Neuronal stem cell (in vitro differentiated cells): Measurements from ENCODE around the gene TMEM156.
A peak's percentile ranks its signal among the peaks of the same experiment; 100 is the strongest.

Experiments used
- DNase-seq: peaks from one replicate; pipeline ENCODE4 v3.0.0-alpha.2; 2013; ENCODE audit warnings: low spot score
- H2AFZ ChIP-seq: one replicate; pipeline ENCODE4 v1.6.1; 2013; ENCODE audit warnings: mild to moderate bottlenecking, low read length, inconsistent platforms
- H2AK5ac ChIP-seq: 2 replicates; pipeline ENCODE4 v1.6.1; 2013; ENCODE audit warnings: low read depth, mild to moderate bottlenecking, inconsistent platforms, low read length, moderate library complexity, mixed read lengths
- H2BK120ac ChIP-seq: 2 replicates; pipeline ENCODE4 v1.6.1; 2013; ENCODE audit warnings: low read depth, mild to moderate bottlenecking, inconsistent platforms, low read length, moderate library complexity, mixed read lengths
- H2BK12ac ChIP-seq: one replicate; pipeline ENCODE4 v1.6.1; 2013; ENCODE audit warnings: low read length, inconsistent platforms
- H2BK15ac ChIP-seq: 2 replicates; pipeline ENCODE4 v1.6.1; 2013; ENCODE audit warnings: mild to moderate bottlenecking, low read length, inconsistent platforms, mixed read lengths
- H2BK5ac ChIP-seq: one replicate; pipeline ENCODE4 v1.6.1; 2013; ENCODE audit warnings: inconsistent platforms, mild to moderate bottlenecking, low read length, moderate library complexity
- H3K14ac ChIP-seq: one replicate; pipeline ENCODE4 v1.6.1; 2013; ENCODE audit warnings: low read length, inconsistent platforms
- H3K18ac ChIP-seq: 2 replicates; pipeline ENCODE4 v1.6.1; 2013; ENCODE audit warnings: low read length, inconsistent platforms
- H3K23ac ChIP-seq: 2 replicates; pipeline ENCODE4 v1.6.1; 2013; ENCODE audit warnings: low read depth, mild to moderate bottlenecking, mixed read lengths, low read length, inconsistent platforms; ENCODE audit not compliant: poor library complexity
- H3K27ac ChIP-seq: replicated peaks from 3 replicates; pipeline ENCODE4 v1.5.1; 2013; ENCODE audit warnings: low read length, inconsistent platforms
- H3K27me3 ChIP-seq, 3 experiments: 2 replicates each; pipeline ENCODE4 v1.6.1; 2013; ENCODE audit warnings: low read length in 3 of 3, mild to moderate bottlenecking in 2 of 3, inconsistent platforms in 1 of 3, low read depth in 1 of 3, mixed read lengths in 1 of 3, moderate library complexity in 1 of 3; ENCODE audit not compliant: control insufficient read depth in 3 of 3, insufficient read depth in 3 of 3
- H3K36me3 ChIP-seq, 2 donors: replicated peaks in 1 of 2; 2 replicates each; pipeline ENCODE4 v1.6.1; 2013; ENCODE audit warnings: low read length in 2 of 2; ENCODE audit not compliant: control insufficient read depth in 2 of 2, insufficient read depth in 2 of 2
- H3K4ac ChIP-seq: 2 replicates; pipeline ENCODE4 v1.6.1; 2013; ENCODE audit warnings: inconsistent platforms, mild to moderate bottlenecking, low read length, moderate library complexity
- H3K4me1 ChIP-seq, 2 donors: 1 replicate in 1 of 2; 2 replicates in 1 of 2; pipeline ENCODE4 v1.6.1; 2013; ENCODE audit warnings: low read length in 2 of 2, low read depth in 1 of 2; ENCODE audit not compliant: control insufficient read depth in 2 of 2, insufficient read depth in 1 of 2
- H3K4me2 ChIP-seq: one replicate; pipeline ENCODE4 v1.6.1; 2013; ENCODE audit warnings: mild to moderate bottlenecking, low read length, inconsistent platforms; ENCODE audit not compliant: insufficient read depth, poor library complexity, severe bottlenecking
- H3K4me3 ChIP-seq, 2 donors: 2 replicates each; pipeline ENCODE4 v1.5.1; 2013; ENCODE audit warnings: low read length in 2 of 2, mild to moderate bottlenecking in 2 of 2, inconsistent platforms in 1 of 2, moderate library complexity in 1 of 2
- H3K79me1 ChIP-seq: one replicate; pipeline ENCODE4 v1.6.1; 2013; ENCODE audit warnings: low read depth, mild to moderate bottlenecking, inconsistent platforms, low read length, moderate library complexity
- H3K9ac ChIP-seq: one replicate; pipeline ENCODE4 v1.6.1; 2013; ENCODE audit warnings: mild to moderate bottlenecking, low read depth, low read length, inconsistent platforms; ENCODE audit not compliant: poor library complexity
- H3K9me3 ChIP-seq, 2 donors: replicated peaks in 1 of 2; 2 replicates each; pipeline versions ENCODE3 to v1.6.1; 2013; ENCODE audit warnings: low read length in 2 of 2, mild to moderate bottlenecking in 2 of 2, inconsistent platforms in 1 of 2, low read depth in 1 of 2, mixed read lengths in 1 of 2, moderate library complexity in 1 of 2; ENCODE audit not compliant: control insufficient read depth in 2 of 2, insufficient read depth in 1 of 2
- H4K8ac ChIP-seq: one replicate; pipeline ENCODE4 v1.6.1; 2013; ENCODE audit warnings: low read depth, mild to moderate bottlenecking, inconsistent platforms, low read length, moderate library complexity
- H4K91ac ChIP-seq: one replicate; pipeline ENCODE4 v1.6.1; 2013; ENCODE audit warnings: low read length, low read depth, mild to moderate bottlenecking, inconsistent platforms; ENCODE audit not compliant: poor library complexity
- WGBS, 2 donors: extraction: QIAGEN DNeasy Blood & Tissue Kit; methylation state at CpG; one replicate each; pipeline ENCODE4 v1.1.7; 2013; ENCODE audit warnings: missing lambda C conversion rate in 2 of 2, mixed read lengths in 1 of 2; ENCODE audit not compliant: insufficient read length in 2 of 2, insufficient replicate concordance in 1 of 2; ENCODE audit errors: extremely low coverage in 2 of 2; 5-methylcytosine and 5-hydroxymethylcytosine counted together

TMEM156 gene

DNA sequence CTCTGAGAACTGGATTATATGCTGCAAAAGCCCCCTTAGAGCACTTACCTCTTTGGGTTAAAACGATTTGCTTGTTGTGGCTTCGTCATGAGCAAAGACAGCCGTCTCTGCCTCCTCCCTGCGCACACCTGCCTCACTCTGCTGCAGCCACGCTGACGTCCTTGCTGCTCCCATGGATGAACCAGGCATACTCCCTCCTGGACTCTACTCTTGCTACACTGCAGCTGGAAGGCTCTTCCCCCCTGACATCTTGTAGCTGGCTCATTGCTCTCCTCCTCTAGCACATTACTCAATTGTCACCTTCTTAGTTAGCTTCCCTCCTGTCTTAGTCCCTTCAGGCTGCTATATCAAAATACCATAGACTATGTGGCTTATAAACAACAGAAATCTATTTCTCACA is 105.3 kb downstream of the TMEM156 start:
- no peak overlapping the region for H2BK12ac ChIP-seq
- peak overlapping the region; percentile 38 for H2BK15ac ChIP-seq
- no peak overlapping the region for H4K8ac ChIP-seq
- no peak overlapping the region for H2AFZ ChIP-seq
- H2BK5ac ChIP-seq = no peak overlapping the region
- no peaks in the 10 kb centered on the region for H3K79me1 ChIP-seq
- H3K9ac ChIP-seq = no peak overlapping the region
- H3K9me3 ChIP-seq = no peaks in the 10 kb centered on the region
- H3K14ac ChIP-seq = no peak overlapping the region
- no peak overlapping the region for H4K91ac ChIP-seq
- peak overlapping the region; percentile 31 for H3K18ac ChIP-seq
- no CpG with 5 or more reads among the region's 6 CpGs for WGBS, 2 donors
- H3K4ac ChIP-seq = no peak overlapping the region
- H2BK120ac ChIP-seq = no peak overlapping the region
- no peak overlapping the region for H2AK5ac ChIP-seq
- peaks cover 10 to 19% of the 10 kb centered on the region in 2 donors for H3K4me1 ChIP-seq
- H3K27me3 ChIP-seq = no peaks in the 10 kb centered on the region
- no peak overlapping the region for H3K4me3 ChIP-seq
- H3K36me3 ChIP-seq = no peaks in the 10 kb centered on the region
- H3K27ac ChIP-seq = no peak overlapping the region
- no peak overlapping the region for H3K4me2 ChIP-seq
- H3K23ac ChIP-seq = no peak overlapping the region
- no peak for DNase-seq

- Histone ChIP-seq H3K4ac (no peak overlapping the region), H4K91ac (no peak overlapping the region), H3K9ac (no peak overlapping the region), H4K8ac (no peak overlapping the region), H2BK12ac (no peak overlapping the region), H3K27me3 (no peaks in the 10 kb centered on the region), H2AFZ (no peak overlapping the region), H3K14ac (no peak overlapping the region), H3K36me3 (no peaks in the 10 kb centered on the region), H3K4me2 (no peak overlapping the region), H3K23ac (no peak overlapping the region), H3K79me1 (no peaks in the 10 kb centered on the region), H2BK15ac (no peak overlapping the region), H2AK5ac (no peak overlapping the region), H3K18ac (peak overlapping the region; percentile 46), H3K4me1 (peaks cover 9 to 19% of the 10 kb centered on the region in 2 donors), H2BK5ac (no peak overlapping the region), H2BK120ac (no peak overlapping the region), H3K27ac (no peak overlapping the region), H3K9me3 (no peaks in the 10 kb centered on the region), H3K4me3 (no peak overlapping the region)
- no peak for DNase-seq
- WGBS, 2 donors = no CpG with 5 or more reads among the region's 3 CpGs
Observed at GRCh38 chr4:38925492-38926413, 106.5 kb downstream of the TMEM156 start.

DNA sequence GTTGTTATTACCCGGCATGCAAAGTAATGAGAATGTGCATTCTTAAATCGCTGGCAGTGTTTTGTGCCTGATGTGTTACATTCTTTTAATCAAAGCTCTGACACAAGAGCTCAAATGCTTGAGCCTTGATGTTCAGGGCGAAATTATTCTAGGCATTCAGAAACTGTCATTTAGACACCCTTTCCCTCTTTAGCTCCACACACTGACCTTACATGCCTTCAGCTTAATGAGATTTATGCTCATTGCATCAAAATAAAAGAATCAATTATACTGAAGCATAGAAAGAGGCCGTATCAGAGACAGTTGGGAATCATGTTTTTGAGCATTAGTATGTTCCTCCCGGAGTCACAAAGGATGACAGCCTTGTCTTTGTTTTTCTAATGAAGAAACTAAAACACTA is 107.9 kb downstream of the TMEM156 start:
- Histone ChIP-seq H3K4me2 (no peak overlapping the region), H2BK120ac (no peak overlapping the region), H2AFZ (no peak overlapping the region), H4K8ac (no peak overlapping the region), H3K36me3 (no peaks in the 10 kb centered on the region), H3K23ac (no peak overlapping the region), H2AK5ac (no peak overlapping the region), H2BK15ac (no peak overlapping the region), H3K18ac (no peak overlapping the region), H3K27me3 (no peaks in the 10 kb centered on the region), H3K14ac (no peak overlapping the region), H3K4me1 (peaks cover 4 to 16% of the 10 kb centered on the region in 2 donors), H2BK5ac (no peak overlapping the region), H3K4ac (no peak overlapping the region), H3K4me3 (no peak overlapping the region), H3K9me3 (no peaks in the 10 kb centered on the region), H3K27ac (no peak overlapping the region), H4K91ac (no peak overlapping the region), H3K9ac (no peak overlapping the region), H2BK12ac (no peak overlapping the region), H3K79me1 (no peaks in the 10 kb centered on the region)
- no CpG with 5 or more reads among the region's 5 CpGs for WGBS, 2 donors
- peak; percentile 15 for DNase-seq

DNA sequence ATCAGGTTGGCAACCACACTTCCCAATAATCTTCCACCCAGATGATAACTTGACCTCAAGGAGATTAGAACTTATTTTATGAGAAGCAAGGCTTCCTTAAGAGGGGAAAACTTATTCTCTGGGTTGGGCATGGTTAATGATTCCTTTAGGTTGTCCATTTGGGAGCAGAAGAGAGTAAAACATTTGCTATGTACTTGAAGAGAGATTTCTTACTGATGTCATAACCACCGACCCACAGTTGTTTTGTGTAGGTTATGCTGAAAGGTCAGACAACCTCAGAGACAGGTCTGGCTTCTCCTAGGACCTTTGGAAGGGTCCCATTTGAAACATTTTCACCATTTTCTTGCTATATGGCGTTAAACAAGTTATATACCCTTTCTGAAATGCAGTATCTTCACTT is 108.5 kb downstream of the TMEM156 start:
- whole genome bisulfite sequencing, 2 donors = no CpG with 5 or more reads among the region's 2 CpGs
- no peak overlapping the region for H3K27ac ChIP-seq
- no peak overlapping the region for H3K4me2 ChIP-seq

More for the DNA sequence above, 108.5 kb downstream of the TMEM156 start:
- Histone ChIP-seq H3K27me3 (no peaks in the 10 kb centered on the region), H2BK120ac (no peak overlapping the region), H3K9me3 (no peaks in the 10 kb centered on the region), H2AFZ (no peak overlapping the region), H3K36me3 (no peaks in the 10 kb centered on the region), H3K79me1 (no peaks in the 10 kb centered on the region), H3K18ac (no peak overlapping the region), H3K14ac (no peak overlapping the region), H2AK5ac (no peak overlapping the region), H3K23ac (no peak overlapping the region), H3K4me1 (peaks cover 4 to 13% of the 10 kb centered on the region in 2 donors), H4K8ac (no peak overlapping the region), H3K9ac (no peak overlapping the region), H3K4ac (no peak overlapping the region), H2BK5ac (no peak overlapping the region), H2BK15ac (no peak overlapping the region), H4K91ac (no peak overlapping the region), H2BK12ac (no peak overlapping the region), H3K4me3 (no peak overlapping the region)
- no peak for DNase-seq
